ENCODE measurements around the gene GRIK1.
"Not testable (repeated sequence)": the region's sequence is repeated elsewhere in the genome, so short reads cannot be mapped to it uniquely, and the experiment has no call there.

GRIK1 gene

DNA sequence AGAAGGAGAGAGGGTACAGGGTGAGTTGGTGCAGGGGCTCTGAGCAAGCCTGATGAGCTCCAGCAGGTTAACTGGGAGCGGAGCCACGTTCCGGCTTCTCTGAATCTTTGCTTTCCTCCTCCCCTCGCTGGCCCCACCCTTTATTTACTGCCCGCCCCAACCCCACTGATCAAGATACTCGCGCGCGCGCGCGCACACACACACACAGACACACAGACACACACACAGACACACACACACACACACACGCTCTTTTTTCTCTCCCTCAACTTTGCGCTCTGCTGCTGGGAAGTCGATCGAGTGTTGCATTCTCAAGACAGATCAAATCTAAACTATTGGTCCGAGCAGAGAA is at the start of gene GRIK1:
Gene GRIK1 (minus strand): TSS at position 73 of the 352 bp plus-strand sequence.
- no peak for DNase-seq (ENCODE audit: low spot score)

DNA sequence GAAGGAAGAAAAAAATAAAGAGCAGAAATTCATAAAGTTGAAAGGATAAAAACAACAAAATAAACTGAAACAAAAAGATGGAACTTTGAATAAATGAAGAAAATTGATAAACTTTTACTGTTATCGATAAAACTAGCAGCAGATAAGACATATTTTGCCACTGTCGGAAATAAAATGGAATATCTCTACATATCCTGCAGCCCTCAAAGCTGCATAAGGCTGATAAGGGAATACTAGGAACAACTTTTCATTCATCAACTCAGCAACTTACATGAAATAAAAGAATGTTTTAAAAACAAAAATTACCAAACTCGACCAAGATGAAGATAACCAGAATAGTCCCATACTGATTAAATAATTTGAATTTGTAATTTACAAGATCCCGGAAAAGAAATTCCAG is 48.0 kb upstream of the GRIK1 start:
- DNase-seq (ENCODE audit: low spot score), result no peak

DNA sequence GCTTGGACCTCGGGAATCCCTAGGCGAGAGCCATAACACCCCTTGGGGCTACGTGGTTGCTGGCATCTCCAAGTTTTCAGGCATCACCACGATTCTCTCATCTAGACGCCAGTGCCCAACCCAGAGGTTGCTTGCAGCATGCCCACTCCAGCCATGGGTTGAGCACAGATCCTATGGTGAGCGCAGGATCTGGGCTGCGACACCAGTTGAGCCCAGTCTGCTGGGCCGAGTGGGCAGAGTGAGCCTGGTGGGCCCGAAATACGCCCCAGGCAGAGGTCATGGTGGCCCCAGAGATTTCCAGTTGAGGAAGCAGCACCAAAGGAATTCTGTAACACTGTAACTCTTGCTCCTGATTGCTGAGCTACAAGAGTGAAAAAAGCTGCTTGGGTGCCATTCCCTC is 46.1 kb upstream of the GRIK1 start:
- no peak for DNase-seq (ENCODE audit: low spot score)

DNA sequence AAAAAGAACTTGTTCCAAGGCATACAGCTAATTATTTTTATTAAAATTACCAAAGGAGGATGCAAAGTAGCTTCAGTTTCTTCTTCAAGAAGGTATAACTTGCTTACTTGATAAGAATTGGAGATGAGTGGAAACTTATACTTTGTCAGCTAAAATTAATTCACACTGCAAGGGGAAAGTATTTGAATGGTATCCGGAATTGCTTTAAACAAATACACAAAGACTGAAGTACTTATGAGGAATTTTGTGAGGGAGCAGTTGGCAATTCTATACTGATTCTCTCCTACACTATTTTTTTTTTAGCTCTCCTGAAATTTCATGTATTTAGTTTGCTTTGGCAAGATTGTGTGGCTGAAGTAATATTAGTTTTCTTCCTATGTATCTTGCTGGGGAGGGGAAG is 39.2 kb upstream of the GRIK1 start:
- DNase-seq (ENCODE audit: low spot score), result no peak

DNA sequence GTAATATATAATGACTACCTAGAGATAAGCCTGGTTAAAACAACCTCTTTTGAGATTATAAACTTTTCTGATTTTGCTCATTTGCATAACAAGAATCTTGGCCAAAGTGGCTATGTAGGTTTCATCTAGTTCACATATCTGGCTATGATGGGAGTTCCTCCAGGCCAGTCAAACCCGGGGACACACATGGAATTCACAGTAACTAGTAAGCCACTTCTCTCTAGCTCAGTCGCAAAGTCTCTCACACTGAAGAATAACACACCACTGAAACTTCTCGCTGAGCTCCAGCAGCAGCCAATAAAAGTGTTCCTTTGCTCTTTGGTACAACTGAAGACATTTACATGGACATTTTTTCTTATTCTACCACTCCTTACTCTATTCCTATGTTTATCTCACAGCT is 36.0 kb upstream of the GRIK1 start:
- no peak for DNase-seq (ENCODE audit: low spot score)

DNA sequence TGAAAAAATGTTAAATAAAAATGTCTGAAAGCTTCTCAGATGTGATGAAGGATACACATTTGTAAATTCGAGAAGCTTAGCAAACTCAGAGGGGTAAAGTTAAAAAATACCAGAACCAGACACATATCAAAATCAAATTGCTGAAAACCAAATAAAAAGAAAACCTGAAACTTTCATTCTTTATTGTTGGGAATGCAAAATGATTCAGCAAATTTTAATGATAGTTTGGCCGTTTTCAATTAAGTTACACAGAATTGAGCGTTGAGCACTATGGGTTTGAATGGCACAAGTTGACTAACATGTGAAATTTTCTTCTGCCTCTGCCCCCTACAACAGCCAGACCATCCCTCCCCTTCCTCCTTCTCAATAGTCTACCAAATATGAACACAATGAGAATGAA is 33.5 kb upstream of the GRIK1 start:
- DNase-seq (ENCODE audit: low spot score), result no peak

DNA sequence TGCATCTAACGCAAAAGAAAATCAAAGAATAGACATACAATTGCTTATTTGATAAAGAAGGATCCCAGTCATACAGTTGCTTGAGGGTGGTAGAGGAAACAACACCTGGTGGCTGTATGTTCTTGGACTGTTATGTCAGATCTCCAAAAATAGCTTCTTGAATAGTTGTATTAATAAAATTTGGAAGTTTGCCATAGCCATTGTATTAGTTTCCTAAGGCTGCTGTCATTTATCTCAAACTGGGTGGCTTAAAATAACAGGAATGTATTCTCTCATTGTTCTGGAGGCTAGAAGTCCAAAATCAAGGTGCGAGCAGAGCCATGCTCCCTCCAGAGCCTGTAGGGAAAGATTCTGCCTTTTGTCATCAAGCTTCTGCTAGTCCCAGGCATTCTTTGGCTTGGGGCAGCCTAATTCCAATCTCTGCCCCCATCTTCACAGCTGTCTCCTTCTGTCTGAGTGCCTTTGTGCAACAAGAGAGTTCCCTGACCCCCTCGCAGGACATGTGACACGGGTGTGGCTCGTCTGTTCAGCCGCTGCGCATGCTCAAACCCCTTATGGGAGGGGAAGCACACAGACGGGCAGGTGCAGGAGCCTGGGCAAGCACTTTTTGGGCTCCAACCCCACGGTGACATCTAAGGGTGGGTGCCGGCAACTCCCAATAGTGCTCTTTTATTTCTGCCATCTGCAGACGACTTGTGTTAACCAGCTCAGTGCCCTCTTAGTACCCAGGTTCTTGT is 21.7 kb upstream of the GRIK1 start:
- DNase-seq (ENCODE audit: low spot score), result no peak

DNA sequence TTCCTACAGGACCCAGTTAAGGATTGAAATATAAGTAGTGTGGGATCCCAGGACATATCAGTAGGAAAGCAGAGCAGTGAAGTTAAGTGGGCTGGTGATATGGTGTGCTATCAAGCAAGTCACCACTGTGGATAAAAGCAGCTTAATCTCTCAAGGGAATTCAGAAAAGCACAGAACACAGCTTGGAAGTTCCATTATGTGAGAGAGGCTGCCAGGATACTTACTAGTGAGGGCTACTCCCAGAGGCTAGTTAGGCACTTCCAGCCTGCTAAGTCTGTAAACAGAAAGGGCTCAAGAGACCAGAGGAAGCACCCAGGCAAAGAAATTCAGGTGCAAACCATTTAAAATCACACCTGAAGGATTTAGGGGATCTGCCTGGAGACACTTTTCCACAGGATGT is 18.8 kb upstream of the GRIK1 start:
- DNase-seq (ENCODE audit: low spot score), result no peak

DNA sequence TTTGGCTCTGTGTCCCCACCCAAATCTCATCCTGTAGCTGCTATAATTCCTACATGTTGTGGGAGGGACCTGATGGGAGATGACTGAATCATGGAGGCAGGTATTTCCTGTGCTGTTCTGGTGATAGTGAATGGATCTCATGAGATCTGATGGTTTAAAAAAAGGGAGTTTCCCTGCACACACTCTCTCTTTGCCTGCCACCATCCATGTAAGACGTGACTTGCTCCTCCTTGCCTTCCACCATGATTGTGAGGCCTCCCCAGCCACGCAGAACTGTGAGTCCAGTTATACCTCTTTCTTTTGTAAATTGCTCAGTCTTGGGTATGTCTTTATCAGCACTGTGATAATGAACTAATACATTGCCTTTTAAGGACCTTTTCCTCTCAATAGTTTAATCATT is 18.2 kb upstream of the GRIK1 start:
- not testable (repeated sequence) for DNase-seq (ENCODE audit: low spot score)

DNA sequence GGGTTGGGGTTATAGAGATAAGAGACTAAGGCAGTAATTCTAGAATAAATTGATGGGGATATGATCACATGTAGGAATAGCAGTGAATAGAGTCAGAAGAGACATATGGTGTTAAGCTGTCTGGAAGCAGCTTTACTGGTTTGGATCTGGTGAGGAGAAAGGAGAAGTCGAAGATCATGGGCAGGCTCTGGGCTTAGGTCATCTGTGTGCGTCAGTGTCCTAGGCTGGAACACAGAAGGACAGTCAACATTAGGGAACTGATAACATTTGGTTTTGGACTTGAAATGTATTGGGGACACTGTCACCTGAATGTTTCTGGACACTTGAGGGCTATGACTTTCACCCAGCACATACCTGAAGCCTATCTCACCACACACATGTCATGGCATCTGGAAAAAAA is 13.9 kb upstream of the GRIK1 start:
- no peak for DNase-seq (ENCODE audit: low spot score)

DNA sequence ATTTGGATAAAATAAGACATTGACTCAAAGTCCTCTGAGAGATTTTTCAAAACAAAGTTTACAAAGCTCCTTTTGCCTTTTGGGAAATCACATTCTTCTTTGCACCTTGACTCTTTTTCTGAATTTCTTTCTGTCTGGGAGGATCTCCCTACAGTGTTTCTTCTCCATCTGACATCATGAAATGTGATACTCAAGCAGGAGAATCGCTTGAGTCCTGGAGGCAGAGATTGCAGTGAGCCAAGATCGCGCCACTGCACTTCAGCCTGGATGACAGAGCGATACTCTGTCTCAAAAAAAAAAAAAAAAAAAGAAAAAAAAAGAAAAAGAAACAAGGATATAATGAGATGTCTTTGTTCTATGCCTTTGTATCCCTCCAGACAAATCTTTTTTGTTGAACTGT is 13.3 kb upstream of the GRIK1 start:
- DNase-seq (ENCODE audit: low spot score), result no peak

DNA sequence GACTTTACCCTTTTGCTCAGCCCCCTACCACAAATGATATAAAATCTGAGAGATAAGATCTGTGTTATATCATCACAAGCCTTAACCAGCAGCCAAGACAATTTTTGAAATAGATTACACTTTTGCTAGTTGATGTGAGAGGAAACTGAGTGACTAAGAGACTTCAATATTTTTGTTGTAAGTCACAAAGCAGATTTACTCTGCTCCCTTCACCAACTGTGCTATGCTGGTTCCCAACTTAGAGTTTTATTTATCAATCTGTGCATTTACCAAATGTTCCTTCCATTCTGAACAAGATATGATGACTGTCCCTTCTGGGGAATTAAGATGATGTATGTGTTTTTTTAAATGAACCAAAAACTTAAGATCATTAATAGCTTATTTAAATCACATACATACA is 12.1 kb upstream of the GRIK1 start:
- no peak for DNase-seq (ENCODE audit: low spot score)

DNA sequence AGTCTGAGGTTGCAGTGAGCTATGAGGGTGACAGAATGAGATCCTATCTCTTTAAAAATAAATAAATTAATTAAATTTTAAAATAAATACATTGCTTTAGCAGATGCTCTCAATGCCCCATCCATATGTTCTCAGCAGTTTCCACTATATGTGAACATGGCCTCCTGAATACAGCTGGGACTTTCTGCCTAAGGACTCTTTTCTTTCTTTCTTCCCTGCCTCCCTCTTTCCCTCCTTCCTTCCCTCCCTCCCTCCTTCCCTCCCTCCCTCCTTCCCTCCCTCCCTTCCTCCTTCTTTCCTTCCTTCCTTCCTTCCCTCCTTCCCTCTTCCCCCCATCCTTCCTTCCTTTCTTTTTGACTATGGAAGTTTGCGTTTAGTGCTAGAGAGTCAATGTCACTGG is 10.2 kb upstream of the GRIK1 start:
- no peak for DNase-seq (ENCODE audit: low spot score)

DNA sequence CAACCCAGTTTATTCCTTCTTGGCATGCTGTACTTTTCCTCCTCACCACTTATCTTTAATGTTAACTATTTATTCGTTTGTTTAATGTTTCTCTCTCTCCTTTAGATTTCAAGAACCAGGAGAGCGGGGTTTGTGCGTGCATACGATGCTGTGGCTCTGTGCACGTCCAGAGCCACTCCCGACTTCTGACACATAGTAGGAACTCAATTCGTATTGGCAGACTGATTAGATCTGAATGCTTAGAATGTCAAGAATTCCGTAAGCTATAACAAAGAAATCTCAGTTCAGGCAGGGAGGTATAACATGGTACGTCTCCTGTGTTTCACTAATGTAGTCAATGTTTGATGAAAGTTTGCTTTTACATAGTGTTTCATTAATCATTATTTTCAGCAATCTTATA is 7.3 kb upstream of the GRIK1 start:
- DNase-seq (ENCODE audit: low spot score), result no peak

DNA sequence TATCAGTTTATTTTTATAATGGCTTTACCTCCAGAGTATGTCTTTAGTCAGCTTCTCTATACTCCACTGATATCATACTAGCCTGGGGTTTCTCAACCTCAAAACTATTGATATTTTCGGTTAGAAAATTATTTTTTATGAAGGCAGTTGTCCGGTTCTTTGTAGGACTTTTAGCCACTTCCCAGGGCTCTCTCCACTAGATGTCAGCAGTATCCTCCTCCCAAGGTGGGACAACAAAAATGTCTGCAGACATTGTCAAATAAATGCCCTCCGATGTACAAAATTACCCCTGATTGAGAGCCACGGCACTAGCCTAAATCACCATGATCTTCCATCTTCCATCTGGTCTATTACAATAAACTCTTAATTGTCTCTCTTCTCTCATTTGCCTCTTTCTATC is 4.1 kb upstream of the GRIK1 start:
- DNase-seq (ENCODE audit: low spot score), result no peak

DNA sequence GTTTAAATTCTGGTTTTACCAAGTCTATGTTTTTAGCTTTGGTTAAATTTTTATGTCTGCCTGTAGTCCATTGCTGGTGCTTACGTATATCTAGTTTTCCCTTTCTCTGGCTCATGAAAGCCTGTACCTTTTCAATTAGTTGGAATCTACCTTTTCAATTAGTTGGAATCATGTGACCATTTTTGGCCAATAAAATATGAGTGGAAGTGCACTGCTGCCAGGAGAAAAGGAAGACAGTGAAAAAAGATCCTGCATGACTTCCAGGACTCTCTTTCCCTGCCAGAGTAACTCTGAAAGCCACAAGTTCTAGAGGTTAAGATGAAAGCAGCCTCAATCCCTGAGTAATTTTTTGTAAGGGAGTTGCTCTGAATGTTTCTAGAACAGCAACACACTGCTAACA is 2.2 kb upstream of the GRIK1 start:
- no peak for DNase-seq (ENCODE audit: low spot score)

DNA sequence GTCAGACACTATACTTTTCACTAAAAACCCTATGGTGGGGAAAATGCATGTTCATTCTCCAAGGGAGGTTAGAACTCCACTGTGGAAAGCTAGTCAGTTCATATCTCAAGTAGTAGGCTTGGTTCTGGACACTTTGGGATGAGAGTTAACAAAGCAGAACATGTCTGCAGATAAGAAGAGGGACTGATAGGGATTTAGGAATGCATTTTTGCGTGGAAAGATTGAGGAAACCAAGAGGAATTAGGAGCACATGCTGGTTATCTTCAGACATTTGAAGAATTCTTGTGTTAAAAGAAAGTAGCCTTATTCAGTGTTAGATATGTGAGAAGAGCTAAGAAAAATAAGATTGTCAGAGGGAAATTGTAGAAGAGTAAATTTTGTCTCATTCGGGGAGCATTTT is 1.2 kb upstream of the GRIK1 start:
- DNase-seq (ENCODE audit: low spot score), result no peak

DNA sequence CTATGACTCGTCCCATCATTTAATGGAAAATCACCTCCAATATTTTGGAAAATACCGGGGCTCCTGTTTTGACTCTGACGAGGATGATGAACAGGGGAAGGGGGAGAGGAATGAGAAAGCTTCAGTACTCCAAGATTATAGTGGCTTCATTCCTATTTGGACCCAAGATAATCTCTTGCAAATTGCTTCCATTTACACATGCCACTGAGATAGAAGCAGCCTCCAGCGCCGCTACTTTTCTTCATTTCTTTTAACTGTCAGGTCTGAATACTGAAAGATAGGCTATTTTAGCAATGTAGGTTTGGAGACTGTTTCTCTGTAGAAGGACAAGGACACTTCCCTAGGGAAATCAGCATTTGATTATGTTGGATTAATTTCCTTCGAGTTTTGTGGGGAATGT is 565 bp upstream of the GRIK1 start:
- DNase-seq (ENCODE audit: low spot score), result no peak

DNA sequence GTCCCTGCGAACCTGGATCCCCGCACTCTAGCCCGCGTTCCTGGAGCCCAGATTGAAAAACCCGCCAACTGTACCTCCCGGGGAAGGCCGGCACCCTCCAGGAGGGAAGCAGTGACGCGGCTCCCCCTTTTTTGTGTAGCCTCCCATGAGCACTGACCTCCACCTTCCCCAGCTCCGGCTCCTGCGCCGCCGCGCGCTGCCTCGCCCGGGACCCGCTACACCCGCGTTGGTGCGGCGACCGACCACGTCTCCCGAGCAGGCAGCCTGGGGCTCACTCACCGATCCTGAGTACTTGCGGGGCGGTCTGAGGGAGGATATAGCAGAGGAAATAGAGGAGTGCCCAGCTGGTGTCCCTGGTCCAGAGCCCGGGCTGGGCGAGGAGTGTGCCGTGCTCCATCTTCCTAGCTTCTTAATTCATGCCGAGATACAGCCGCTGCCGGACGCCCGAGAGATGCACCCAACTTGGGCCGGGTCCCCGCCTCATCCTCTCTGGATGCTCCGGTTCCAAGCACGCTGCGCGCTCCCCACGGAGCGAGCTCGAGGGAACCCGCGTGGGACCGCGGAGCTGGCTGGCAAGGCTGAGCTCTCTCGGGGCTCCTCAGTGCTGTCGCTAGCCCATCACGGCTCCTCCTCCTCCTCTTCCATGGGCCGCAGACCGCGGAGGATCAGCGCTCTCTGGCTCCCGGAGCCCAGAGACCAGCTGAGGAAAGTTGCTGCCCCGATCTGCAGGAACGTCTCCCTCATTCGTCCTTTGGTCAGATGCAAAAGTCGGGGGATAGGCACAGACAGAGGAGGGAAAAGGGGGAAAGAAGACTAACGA is 482 bp downstream of the GRIK1 start:
- no peak for DNase-seq (ENCODE audit: low spot score)

DNA sequence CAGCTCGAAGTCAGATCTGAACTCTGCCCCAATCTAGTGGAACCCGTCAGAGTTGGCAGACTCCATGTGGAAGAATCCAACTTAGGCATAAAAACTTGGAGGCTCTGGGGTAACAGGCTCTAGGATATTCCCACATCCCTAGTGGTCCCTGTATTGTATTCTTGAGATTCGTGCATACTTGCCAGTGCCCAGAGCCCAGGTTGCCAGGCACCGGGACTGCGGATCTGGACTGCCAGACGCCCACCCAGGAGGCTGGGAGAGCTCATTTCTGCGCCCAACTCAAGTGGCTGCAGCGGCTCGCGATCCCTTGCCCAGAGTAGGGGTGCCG is 1.1 kb downstream of the GRIK1 start:
- DNase-seq (ENCODE audit: low spot score), result no peak

DNA sequence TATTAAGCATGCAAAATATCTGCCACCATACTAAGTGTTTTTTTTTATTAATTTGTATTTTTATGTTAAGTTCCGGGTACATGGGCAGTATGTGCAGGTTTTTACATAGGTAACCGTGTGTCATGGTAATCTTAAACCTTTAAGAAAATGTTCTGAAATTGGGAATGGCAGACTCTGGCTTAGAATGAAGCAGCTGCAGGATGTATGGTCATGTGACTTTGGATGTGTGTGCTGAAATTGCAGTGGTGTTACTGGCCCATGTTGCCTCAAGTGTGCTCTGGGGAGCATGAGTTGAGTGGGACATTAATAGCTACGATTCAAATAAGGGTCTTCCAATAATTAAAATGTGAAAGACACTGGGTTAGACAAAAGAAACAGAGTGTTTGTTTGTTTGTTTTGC is 6.7 kb downstream of the GRIK1 start:
- no peak for DNase-seq (ENCODE audit: low spot score)

DNA sequence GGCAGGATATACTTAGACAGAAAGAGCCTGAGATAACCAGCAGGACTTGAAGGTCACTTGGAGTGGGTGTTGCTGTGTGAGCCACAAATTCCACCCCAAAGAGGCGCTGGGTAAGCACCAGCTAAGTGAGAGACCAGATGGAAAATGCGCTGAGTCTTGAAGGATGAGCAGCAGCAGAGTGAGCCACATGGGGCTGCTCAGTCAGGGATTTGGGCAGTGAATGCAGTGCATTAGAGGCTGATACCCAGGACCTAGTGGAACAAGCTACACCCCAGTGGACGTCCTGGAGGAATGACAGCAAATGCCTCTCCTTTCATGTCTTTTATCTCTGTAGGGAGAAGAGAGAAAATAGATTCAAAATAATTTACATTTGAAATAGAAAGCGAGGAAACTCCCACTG is 11.3 kb downstream of the GRIK1 start:
- DNase-seq (ENCODE audit: low spot score), result no peak

DNA sequence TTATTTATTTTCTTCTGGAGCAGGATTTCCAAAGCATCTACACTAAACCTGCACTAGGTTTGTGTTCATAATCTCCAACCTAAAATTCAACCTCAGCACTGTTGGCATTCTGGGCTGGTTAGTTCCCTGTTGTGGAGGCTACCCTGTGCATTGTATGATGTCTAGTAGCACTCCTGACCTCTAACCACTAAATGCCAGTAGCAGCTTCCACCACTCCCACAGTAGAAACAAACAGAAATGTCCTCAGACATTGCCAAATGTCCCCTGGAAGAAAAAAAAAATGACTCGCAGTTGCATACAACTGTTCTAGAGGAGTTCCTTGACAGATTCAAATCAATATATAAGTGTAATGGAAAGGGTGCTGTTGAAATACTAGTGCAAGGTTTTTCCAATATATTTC is 18.9 kb downstream of the GRIK1 start:
- DNase-seq (ENCODE audit: low spot score), result no peak

DNA sequence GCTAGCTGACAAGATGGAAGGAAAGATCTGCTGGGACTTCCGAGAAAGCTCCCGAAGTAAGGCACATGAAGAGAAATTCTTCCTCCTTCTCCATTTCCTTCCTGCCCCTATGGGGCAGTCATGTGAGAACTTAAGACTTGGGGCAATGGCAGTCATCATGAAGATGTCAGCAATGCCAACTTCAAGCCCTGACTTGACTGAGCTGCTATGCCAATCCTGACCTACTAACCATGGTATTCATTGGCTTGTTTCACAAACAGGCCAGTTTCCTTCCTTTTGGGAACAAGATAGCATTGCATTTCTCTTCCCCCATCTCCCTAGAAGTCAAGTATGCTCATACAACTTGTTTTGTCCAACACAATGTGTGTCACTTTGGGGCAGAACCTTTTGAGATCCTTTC is 25.5 kb downstream of the GRIK1 start:
- no peak for DNase-seq (ENCODE audit: low spot score)
